Natural killer cell (primary cell): ENCODE data around the gene TLX3. TPM values are rescaled to one million over a fixed set of nuclear protein-coding genes. Genes with fewer than 3 reads are reported as not detected.
"Not testable (repeated sequence)": the region's sequence is repeated elsewhere in the genome, so short reads cannot be mapped to it uniquely, and the experiment has no call there.

ENCODE experiments used
- ATAC-seq, 3 donors: fragments of 150-1000 bp in 2 of 3; fragments of 200-7000 bp in 1 of 3; cut with Tn5 transposase; 1 replicate in 1 of 3; 2 replicates in 2 of 3; pipeline ENCODE4 v1.10.0; 2021; ENCODE audit warnings: mild to moderate bottlenecking in 2 of 3, moderate library complexity in 2 of 3
- DNase-seq, 2 donors: peaks; one replicate each; pipeline versions ENCODE4 v3.0.0 to v3.0.0-alpha.2; 2013 to 2021; ENCODE audit warnings: mixed read lengths in 1 of 2
- H3K27ac ChIP-seq: one replicate; pipeline ENCODE4 v1.5.1; 2013; ENCODE audit warnings: mild to moderate bottlenecking, low read length
- H3K27me3 ChIP-seq: one replicate; pipeline ENCODE4 v1.6.1; 2013; ENCODE audit warnings: low read length; ENCODE audit not compliant: control insufficient read depth, insufficient read depth
- H3K36me3 ChIP-seq: one replicate; pipeline ENCODE4 v1.6.1; 2013; ENCODE audit warnings: low read length; ENCODE audit not compliant: control insufficient read depth, insufficient read depth
- H3K4me1 ChIP-seq: one replicate; pipeline ENCODE4 v1.6.1; 2013; ENCODE audit warnings: low read length; ENCODE audit not compliant: control insufficient read depth, insufficient read depth
- H3K4me3 ChIP-seq: one replicate; pipeline ENCODE4 v1.5.1; 2013; ENCODE audit warnings: low read length
- H3K9me3 ChIP-seq: one replicate; pipeline ENCODE4 v1.6.1; 2013; ENCODE audit warnings: low read length; ENCODE audit not compliant: control insufficient read depth, insufficient read depth
- H3K27ac Mint-ChIP-seq, 2 donors: one replicate each; pipeline ENCODE4 v1.8.0; 2022; ENCODE audit warnings: mild to moderate bottlenecking in 2 of 2, mixed read lengths in 2 of 2, moderate library complexity in 1 of 2
- H3K27me3 Mint-ChIP-seq, 2 donors: one replicate each; pipeline ENCODE4 v1.8.0; 2022; ENCODE audit warnings: low read depth in 2 of 2, mixed read lengths in 2 of 2
- H3K36me3 Mint-ChIP-seq: one replicate; pipeline ENCODE4 v1.8.0; 2022; ENCODE audit warnings: mixed read lengths
- H3K4me1 Mint-ChIP-seq, 2 donors: one replicate each; pipeline ENCODE4 v1.8.0; 2022; ENCODE audit warnings: mixed read lengths in 2 of 2
- H3K4me3 Mint-ChIP-seq: one replicate; pipeline ENCODE4 v1.8.0; 2022; ENCODE audit warnings: mild to moderate bottlenecking, moderate library complexity, mixed read lengths
- H3K9me3 Mint-ChIP-seq, 2 donors: one replicate each; pipeline ENCODE4 v1.8.0; 2022; ENCODE audit warnings: mixed read lengths in 2 of 2
- WGBS: methylation state at CpG from one replicate; pipeline ENCODE4 v1.1.7; 2013; ENCODE audit warnings: missing lambda C conversion rate; ENCODE audit not compliant: insufficient coverage; 5-methylcytosine and 5-hydroxymethylcytosine counted together
- intact Hi-C: fragments of 100-400 bp; cut with micrococcal nuclease; formaldehyde crosslinking; loops from one replicate; pipeline ENCODE4 v1.14.2; 2022
- total RNA-seq, 4 donors: library from RNA; stranded (reverse); fragments of 120-200 nt in 1 of 4; gene quantifications; one replicate each; pipeline versions ENCODE4 v1.2.3 to v1.2.4, GENCODE V29; 2013 to 2022
- TF ChIP-seq, protein P1 (sequence below): fragments of 200-600 bp; IDR thresholded peaks from one replicate; pipeline ENCODE4 v1.8.0; 2022; ENCODE audit warnings: antibody characterized with exemption

The TLX3 gene
- total RNA-seq, 3 donors from 2014 or later (not counting 1 experiment from before 2014, with no cell fraction given), result not detected

DNA sequence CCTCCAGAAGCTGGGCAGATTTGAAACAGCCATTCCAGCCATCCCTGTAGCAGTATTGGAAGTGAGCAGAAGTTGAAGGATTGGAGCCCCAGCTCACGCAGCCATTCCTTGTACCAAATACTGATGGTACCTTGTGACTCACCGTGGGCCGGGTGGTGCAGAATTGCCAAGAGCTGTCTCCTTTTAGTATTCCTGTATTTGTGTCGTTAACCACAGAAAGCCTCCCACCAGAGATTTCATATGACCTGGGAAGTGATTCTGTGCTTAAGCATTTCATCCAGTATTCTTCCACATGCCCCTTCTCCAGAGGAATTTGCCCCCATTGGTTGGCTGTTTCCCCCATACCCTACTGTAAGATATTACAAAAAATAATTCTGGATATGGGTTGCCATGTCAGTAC lies 17.7 kb upstream of the TLX3 start:
- Mint-ChIP-seq H3K4me3 (no peak overlapping the region), H3K27me3 (peaks cover 6 to 18% of the 10 kb centered on the region in 2 donors), H3K9me3 (no peaks in the 10 kb centered on the region), H3K36me3 (no peaks in the 10 kb centered on the region), H3K4me1 (no peaks in the 10 kb centered on the region), H3K27ac (no peak overlapping the region)
- Histone ChIP-seq H3K27me3 (no peaks in the 10 kb centered on the region), H3K36me3 (no peaks in the 10 kb centered on the region), H3K9me3 (no peaks in the 10 kb centered on the region), H3K27ac (no peak overlapping the region), H3K4me3 (no peak overlapping the region), H3K4me1 (no peaks in the 10 kb centered on the region)
- DNase-seq (no peak), ATAC-seq (no peak)
- WGBS, result 94% methylated on average over 4 of the region's 4 CpGs
- TF ChIP-seq, protein P1, sequence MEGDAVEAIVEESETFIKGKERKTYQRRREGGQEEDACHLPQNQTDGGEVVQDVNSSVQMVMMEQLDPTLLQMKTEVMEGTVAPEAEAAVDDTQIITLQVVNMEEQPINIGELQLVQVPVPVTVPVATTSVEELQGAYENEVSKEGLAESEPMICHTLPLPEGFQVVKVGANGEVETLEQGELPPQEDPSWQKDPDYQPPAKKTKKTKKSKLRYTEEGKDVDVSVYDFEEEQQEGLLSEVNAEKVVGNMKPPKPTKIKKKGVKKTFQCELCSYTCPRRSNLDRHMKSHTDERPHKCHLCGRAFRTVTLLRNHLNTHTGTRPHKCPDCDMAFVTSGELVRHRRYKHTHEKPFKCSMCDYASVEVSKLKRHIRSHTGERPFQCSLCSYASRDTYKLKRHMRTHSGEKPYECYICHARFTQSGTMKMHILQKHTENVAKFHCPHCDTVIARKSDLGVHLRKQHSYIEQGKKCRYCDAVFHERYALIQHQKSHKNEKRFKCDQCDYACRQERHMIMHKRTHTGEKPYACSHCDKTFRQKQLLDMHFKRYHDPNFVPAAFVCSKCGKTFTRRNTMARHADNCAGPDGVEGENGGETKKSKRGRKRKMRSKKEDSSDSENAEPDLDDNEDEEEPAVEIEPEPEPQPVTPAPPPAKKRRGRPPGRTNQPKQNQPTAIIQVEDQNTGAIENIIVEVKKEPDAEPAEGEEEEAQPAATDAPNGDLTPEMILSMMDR, result no peak
- intact Hi-C loops, result no loop called here

DNA sequence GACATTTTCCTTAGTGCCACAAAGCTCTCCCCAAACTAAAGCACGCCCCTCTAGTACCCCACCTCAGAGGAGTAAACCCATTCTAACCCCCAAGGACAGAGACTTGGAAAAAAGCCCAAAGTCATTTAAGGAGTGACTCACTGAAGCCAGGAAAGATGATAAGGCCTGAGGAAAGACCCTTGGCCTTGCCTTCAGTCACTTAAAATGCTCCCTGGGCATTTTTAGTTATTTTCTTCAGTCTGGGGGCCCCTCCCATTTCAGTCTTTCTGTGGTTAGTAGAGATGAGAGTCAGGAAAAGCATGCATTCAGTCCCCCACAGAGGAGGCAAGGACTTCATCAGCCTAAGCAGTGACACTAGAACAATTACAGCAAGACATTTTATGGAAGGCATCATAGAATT lies 13.7 kb upstream of the TLX3 start:
- no peak for DNase-seq

DNA sequence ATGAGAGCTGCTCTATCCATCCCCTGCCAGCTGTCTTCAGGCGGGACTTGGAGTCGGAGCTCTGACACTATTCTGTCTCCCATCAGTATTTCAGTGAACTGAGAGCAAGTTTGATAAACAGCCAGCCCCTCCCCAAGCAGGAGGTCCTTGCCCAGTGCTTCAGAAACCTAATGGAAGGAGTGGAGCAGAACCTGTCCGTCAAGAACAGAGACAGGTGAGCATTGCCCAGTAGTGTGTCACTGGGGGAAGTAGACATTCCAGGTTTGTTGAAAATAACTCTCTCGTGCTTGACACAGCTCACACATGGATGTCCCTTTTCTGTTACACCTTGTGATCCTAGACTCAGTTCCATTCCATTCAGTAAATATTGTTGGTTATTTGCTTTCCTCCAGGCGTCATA lies 13.2 kb upstream of the TLX3 start:
- Histone ChIP-seq H3K4me1 (no peaks in the 10 kb centered on the region), H3K36me3 (no peaks in the 10 kb centered on the region), H3K4me3 (no peak overlapping the region), H3K27ac (no peak overlapping the region), H3K9me3 (no peaks in the 10 kb centered on the region), H3K27me3 (no peaks in the 10 kb centered on the region)
- no peak for ATAC-seq
- TF ChIP-seq, protein P1, result no peak
- H3K27me3 Mint-ChIP-seq, result peaks cover 8 to 18% of the 10 kb centered on the region in 2 donors
- no peak overlapping the region for H3K27ac Mint-ChIP-seq
- H3K36me3 Mint-ChIP-seq, result no peaks in the 10 kb centered on the region
- no peaks in the 10 kb centered on the region for H3K9me3 Mint-ChIP-seq
- H3K4me1 Mint-ChIP-seq, result no peaks in the 10 kb centered on the region
- WGBS, result 92% methylated on average over 5 of the region's 5 CpGs
- no peak overlapping the region for H3K4me3 Mint-ChIP-seq
- intact Hi-C loops, result no loop called here
- no peak for DNase-seq

More for the DNA sequence above, 13.7 kb upstream of the TLX3 start:
- intact Hi-C loops, result no loop called here
- Mint-ChIP-seq H3K36me3 (no peaks in the 10 kb centered on the region), H3K27ac (no peak overlapping the region), H3K4me3 (no peak overlapping the region), H3K27me3 (peaks cover 6 to 18% of the 10 kb centered on the region in 2 donors), H3K9me3 (no peaks in the 10 kb centered on the region), H3K4me1 (no peaks in the 10 kb centered on the region)
- WGBS, result 65% methylated on average over 1 of the region's 1 CpG
- no peaks in the 10 kb centered on the region for H3K9me3 ChIP-seq
- no peak for ATAC-seq
- H3K4me3 ChIP-seq, result no peak overlapping the region
- H3K27me3 ChIP-seq, result no peaks in the 10 kb centered on the region
- no peaks in the 10 kb centered on the region for H3K36me3 ChIP-seq
- H3K27ac ChIP-seq, result no peak overlapping the region
- TF ChIP-seq, protein P1, result no peak
- H3K4me1 ChIP-seq, result no peaks in the 10 kb centered on the region

DNA sequence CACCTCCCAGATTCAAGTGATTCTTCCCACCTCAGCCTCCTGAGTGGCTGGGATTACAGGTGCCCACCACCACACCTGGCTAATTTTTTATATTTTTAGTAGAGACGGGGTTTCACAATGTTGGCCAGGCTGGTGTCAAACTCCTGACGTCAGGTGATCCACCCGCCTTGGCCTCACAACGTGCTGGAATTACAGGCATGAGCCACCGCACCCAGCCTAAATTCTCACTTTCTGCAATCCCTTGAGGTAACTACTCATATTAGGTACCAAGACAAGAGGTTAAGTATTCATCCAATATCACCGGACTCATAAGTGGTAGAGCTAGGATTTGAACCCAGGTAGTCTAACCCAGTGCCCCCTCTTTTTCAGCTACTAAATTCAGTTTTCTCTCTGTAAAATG lies 11.1 kb upstream of the TLX3 start:
- peaks cover 9 to 17% of the 10 kb centered on the region in 2 donors for H3K27me3 Mint-ChIP-seq
- H3K4me3 Mint-ChIP-seq, H3K4me1 ChIP-seq, H3K27ac ChIP-seq, H3K9me3 ChIP-seq, DNase-seq, H3K36me3 ChIP-seq, H3K27me3 ChIP-seq, H3K36me3 Mint-ChIP-seq, H3K4me1 Mint-ChIP-seq, H3K4me3 ChIP-seq, intact Hi-C loops, H3K9me3 Mint-ChIP-seq, H3K27ac Mint-ChIP-seq, ATAC-seq: not testable (repeated sequence)
- 94% methylated on average over 5 of the region's 6 CpGs for WGBS
